ENCODE measurements around the gene TRRAP. TPM values are rescaled to one million over a fixed set of nuclear protein-coding genes. Genes with fewer than 3 reads are reported as not detected.

Gene TRRAP
- total RNA-seq, 5 donors from 2014 or later (not counting 1 experiment from before 2014, with no cell fraction given): 53.9 to 71.7 (median 65.8) TPM

DNA sequence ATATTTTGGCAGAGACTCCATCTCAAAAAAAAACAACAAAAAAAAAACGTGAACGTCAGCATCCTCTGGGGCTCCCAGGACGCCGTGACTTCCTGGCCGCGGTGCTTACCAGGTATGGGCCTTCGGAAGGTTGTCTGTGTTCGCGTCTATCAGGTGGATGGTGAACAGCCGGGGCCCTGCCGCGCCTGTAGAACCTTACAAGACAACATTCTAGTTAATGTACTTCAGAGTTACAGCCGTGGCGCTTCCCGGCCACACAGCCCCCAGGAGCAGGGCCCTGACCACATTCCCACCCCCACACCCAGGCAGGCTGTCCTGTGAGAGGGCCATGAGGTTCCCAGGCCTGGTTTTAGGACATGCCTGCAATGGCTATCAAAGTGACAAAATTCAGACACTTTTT, 154.6 kb downstream of the TRRAP start:
- ChIA-PET POLR2A (no interaction called here), CTCF (interaction anchor here in 1 of 2 donors (0.5 kb wide), 1 partner anchor 345 kb away, joined by 3 read pairs; no protein-coding TSS in a partner anchor)
- no peak overlapping the region for H3K27ac ChIP-seq (ENCODE audit: low read length)
- no peaks in the 10 kb centered on the region for H3K27me3 Mint-ChIP-seq
- H3K4me3 Mint-ChIP-seq: no peak overlapping the region
- peaks cover 15 to 95% of the 10 kb centered on the region in 2 donors for H3K36me3 ChIP-seq (ENCODE audit: control insufficient read depth in 2 of 2, extremely low read depth in 1 of 2, insufficient read depth in 1 of 2, low read length in 1 of 2)
- no peak for ATAC-seq (replicated peaks in 1 of 4)
- H3K27ac Mint-ChIP-seq: no peak overlapping the region
- H3K9me3 Mint-ChIP-seq: no peaks in the 10 kb centered on the region
- H3K4me3 ChIP-seq (ENCODE audit: control insufficient read depth in 1 of 2, extremely low read depth in 1 of 2, low read length in 1 of 2): no peak overlapping the region
- no peaks in the 10 kb centered on the region for H3K27me3 ChIP-seq (replicated peaks in 1 of 2; ENCODE audit: control insufficient read depth in 2 of 2, extremely low read depth in 1 of 2, insufficient read depth in 2 of 2, low read length in 1 of 2)
- WGBS (ENCODE audit: insufficient coverage): 93% methylated on average over 15 of the region's 15 CpGs
- no peaks in the 10 kb centered on the region for H3K4me1 Mint-ChIP-seq
- DNase-seq: no peak
- H3K9me3 ChIP-seq: no peaks in the 10 kb centered on the region
- peaks cover 59% of the 10 kb centered on the region for H3K36me3 Mint-ChIP-seq
- no peaks in the 10 kb centered on the region for H3K4me1 ChIP-seq (ENCODE audit: control insufficient read depth in 1 of 2, extremely low read depth in 1 of 2, insufficient read depth in 2 of 2, low read length in 2 of 2)

DNA sequence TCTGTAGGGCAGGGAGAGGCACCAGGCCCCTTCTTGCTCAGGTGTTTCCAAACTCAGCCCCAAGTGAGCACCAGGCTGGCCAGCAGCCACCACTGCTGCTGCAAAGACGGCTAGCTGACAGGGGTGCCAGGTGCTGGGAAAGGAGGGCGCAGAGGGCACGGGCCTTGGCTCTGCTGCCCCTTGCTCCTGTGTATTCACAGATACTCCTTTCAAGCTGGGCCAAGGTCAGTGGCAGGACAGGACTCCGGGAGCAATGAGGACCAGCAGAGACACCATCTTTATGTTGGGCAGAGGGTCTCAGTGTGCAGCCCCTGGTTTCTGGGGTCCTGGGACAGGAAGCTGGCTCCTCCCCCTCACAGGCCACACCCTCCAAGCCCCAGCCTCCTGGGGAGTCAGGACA, 155.4 kb downstream of the TRRAP start:
- no peaks in the 10 kb centered on the region for H3K9me3 Mint-ChIP-seq
- ATAC-seq (replicated peaks in 1 of 4) (no peak), DNase-seq (no peak)
- no peak overlapping the region for H3K27ac ChIP-seq (ENCODE audit: low read length)
- H3K36me3 ChIP-seq (ENCODE audit: control insufficient read depth in 2 of 2, extremely low read depth in 1 of 2, insufficient read depth in 1 of 2, low read length in 1 of 2): peaks cover 19 to 98% of the 10 kb centered on the region in 2 donors
- H3K9me3 ChIP-seq: no peaks in the 10 kb centered on the region
- no peaks in the 10 kb centered on the region for H3K27me3 Mint-ChIP-seq
- no peaks in the 10 kb centered on the region for H3K27me3 ChIP-seq (replicated peaks in 1 of 2; ENCODE audit: control insufficient read depth in 2 of 2, extremely low read depth in 1 of 2, insufficient read depth in 2 of 2, low read length in 1 of 2)
- no peaks in the 10 kb centered on the region for H3K4me1 Mint-ChIP-seq
- no peak overlapping the region for H3K27ac Mint-ChIP-seq
- no peaks in the 10 kb centered on the region for H3K4me1 ChIP-seq (ENCODE audit: control insufficient read depth in 1 of 2, extremely low read depth in 1 of 2, insufficient read depth in 2 of 2, low read length in 2 of 2)
- CTCF ChIA-PET: interaction anchor here in 1 of 2 donors (0.6 kb wide), 1 partner anchor 18 kb away, joined by 5 read pairs; no protein-coding TSS in a partner anchor
- H3K4me3 ChIP-seq (ENCODE audit: control insufficient read depth in 1 of 2, extremely low read depth in 1 of 2, low read length in 1 of 2): no peak overlapping the region
- no peak overlapping the region for H3K4me3 Mint-ChIP-seq
- POLR2A ChIA-PET: no interaction called here
- peaks cover 59% of the 10 kb centered on the region for H3K36me3 Mint-ChIP-seq
- 93% methylated on average over 4 of the region's 4 CpGs for WGBS (ENCODE audit: insufficient coverage)

DNA sequence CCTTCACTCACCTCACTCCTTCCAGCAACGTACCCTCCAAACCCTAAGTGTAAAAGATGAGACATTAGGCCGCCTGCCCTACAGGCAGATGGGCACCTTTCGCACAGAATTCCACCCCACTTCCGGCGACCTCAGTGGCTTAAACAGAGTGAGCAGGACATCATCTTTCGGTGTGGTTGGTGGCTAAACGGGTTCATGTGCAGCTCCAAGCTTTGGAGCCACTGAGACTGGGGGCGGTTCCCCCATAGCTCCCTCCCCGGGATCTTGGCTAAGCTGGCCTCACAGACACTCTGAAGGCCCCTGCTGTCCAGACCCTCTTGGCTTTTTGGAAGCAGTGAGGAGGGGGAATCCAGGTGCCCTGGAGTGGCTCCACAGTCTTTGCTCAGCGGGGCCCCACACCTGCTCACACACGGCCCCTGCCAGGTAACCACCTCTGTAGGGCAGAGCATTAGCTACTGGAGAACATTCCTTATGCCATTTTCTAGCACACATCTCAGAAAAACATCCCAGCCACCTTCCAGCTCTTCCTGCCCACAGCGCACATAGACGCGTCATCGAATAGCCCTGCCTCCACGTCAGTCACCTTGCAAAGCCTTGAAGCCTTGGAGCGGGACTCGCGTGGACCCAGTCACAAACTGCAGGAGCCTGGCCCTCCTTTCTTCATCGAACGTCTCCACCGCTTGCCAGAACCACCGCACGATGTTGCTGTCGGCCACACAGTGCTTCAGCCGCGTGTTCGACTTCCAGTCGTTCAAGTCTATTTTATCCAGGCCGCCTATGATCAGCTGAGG, 156.8 kb downstream of the TRRAP start:
- Mint-ChIP-seq H3K9me3 (no peaks in the 10 kb centered on the region), H3K27ac (no peak overlapping the region), H3K27me3 (no peaks in the 10 kb centered on the region), H3K36me3 (peaks cover 56% of the 10 kb centered on the region), H3K4me3 (peak overlapping the region in 1 of 3 donors; percentile 3), H3K4me1 (no peaks in the 10 kb centered on the region)
- Histone ChIP-seq H3K36me3 (ENCODE audit: control insufficient read depth in 2 of 2, extremely low read depth in 1 of 2, insufficient read depth in 1 of 2, low read length in 1 of 2) (peaks cover 25 to 93% of the 10 kb centered on the region in 2 donors), H3K27me3 (replicated peaks in 1 of 2; ENCODE audit: control insufficient read depth in 2 of 2, extremely low read depth in 1 of 2, insufficient read depth in 2 of 2, low read length in 1 of 2) (no peaks in the 10 kb centered on the region), H3K27ac (ENCODE audit: low read length) (no peak overlapping the region), H3K4me1 (ENCODE audit: control insufficient read depth in 1 of 2, extremely low read depth in 1 of 2, insufficient read depth in 2 of 2, low read length in 2 of 2) (no peaks in the 10 kb centered on the region), H3K9me3 (no peaks in the 10 kb centered on the region), H3K4me3 (ENCODE audit: control insufficient read depth in 1 of 2, extremely low read depth in 1 of 2, low read length in 1 of 2) (no peak overlapping the region)
- POLR2A ChIA-PET: no interaction called here
- no peak for ATAC-seq (replicated peaks in 1 of 4)
- DNase-seq: no peak
- CTCF ChIA-PET: no interaction called here
- WGBS (ENCODE audit: insufficient coverage): 96% methylated on average over 19 of the region's 30 CpGs

DNA sequence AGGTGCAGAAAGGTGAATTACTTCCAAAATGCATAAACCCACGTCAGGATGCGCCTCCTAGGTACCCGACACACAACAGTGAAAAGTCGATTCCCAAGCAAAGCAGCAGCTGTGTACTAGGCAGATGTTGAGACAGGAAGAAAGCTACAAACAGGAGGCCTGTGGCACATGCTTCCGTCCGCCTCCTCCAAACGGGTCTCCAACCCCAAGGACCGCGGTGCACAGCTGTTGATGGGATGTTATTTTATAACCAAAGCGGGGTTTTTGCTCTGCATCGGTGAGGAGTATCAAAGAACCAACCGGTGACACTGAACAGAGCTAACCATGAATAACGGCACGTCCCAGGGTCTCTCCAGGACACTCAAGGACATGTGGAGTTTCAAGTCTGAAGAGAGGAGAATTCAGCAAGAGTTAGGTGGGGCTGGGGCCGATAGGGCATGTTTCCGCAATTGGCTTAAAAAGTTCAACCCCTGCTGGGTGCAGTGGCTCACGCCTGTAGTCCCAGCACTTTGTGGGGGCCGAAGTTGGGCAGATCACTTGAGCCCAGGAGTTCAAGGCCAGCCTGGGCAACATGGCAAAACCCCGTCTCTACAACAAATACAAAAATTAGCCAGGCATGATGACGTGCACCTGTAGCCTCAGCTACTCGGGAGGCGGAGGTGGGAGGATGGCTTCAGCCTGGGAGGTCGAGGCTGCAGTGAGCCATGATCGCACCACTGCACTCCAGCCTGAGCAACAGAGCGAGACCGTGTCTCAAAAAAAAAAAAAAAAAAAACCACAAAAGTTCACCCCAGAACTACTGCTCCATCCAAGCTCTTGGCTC, 157.6 kb downstream of the TRRAP start:
- Histone ChIP-seq H3K4me3 (ENCODE audit: control insufficient read depth in 1 of 2, extremely low read depth in 1 of 2, low read length in 1 of 2) (no peak overlapping the region), H3K4me1 (ENCODE audit: control insufficient read depth in 1 of 2, extremely low read depth in 1 of 2, insufficient read depth in 2 of 2, low read length in 2 of 2) (peaks cover 0 to 5% of the 10 kb centered on the region in 2 experiments), H3K27ac (ENCODE audit: low read length) (no peak overlapping the region), H3K27me3 (replicated peaks in 1 of 2; ENCODE audit: control insufficient read depth in 2 of 2, extremely low read depth in 1 of 2, insufficient read depth in 2 of 2, low read length in 1 of 2) (no peaks in the 10 kb centered on the region), H3K9me3 (no peaks in the 10 kb centered on the region), H3K36me3 (ENCODE audit: control insufficient read depth in 2 of 2, extremely low read depth in 1 of 2, insufficient read depth in 1 of 2, low read length in 1 of 2) (peaks cover 26 to 93% of the 10 kb centered on the region in 2 donors)
- H3K4me1 Mint-ChIP-seq: no peaks in the 10 kb centered on the region
- DNase-seq: no peak
- H3K27me3 Mint-ChIP-seq: no peaks in the 10 kb centered on the region
- H3K4me3 Mint-ChIP-seq: peak overlapping the region in 1 of 3 donors; percentile 3
- ATAC-seq (replicated peaks in 1 of 4): no peak
- H3K9me3 Mint-ChIP-seq: no peaks in the 10 kb centered on the region
- H3K27ac Mint-ChIP-seq: no peak overlapping the region
- ChIA-PET POLR2A (interaction anchor here (0.5 to 0.7 kb wide), 3 partner anchors 15 to 294 kb away, joined by 3 to 7 read pairs (median 3); no protein-coding TSS in a partner anchor), CTCF (interaction anchor here (0.6 kb wide), 2 partner anchors 12 to 524 kb away, joined by 3 read pairs; no protein-coding TSS in a partner anchor)
- peaks cover 61% of the 10 kb centered on the region for H3K36me3 Mint-ChIP-seq
- 95% methylated on average over 21 of the region's 26 CpGs for WGBS (ENCODE audit: insufficient coverage)

DNA sequence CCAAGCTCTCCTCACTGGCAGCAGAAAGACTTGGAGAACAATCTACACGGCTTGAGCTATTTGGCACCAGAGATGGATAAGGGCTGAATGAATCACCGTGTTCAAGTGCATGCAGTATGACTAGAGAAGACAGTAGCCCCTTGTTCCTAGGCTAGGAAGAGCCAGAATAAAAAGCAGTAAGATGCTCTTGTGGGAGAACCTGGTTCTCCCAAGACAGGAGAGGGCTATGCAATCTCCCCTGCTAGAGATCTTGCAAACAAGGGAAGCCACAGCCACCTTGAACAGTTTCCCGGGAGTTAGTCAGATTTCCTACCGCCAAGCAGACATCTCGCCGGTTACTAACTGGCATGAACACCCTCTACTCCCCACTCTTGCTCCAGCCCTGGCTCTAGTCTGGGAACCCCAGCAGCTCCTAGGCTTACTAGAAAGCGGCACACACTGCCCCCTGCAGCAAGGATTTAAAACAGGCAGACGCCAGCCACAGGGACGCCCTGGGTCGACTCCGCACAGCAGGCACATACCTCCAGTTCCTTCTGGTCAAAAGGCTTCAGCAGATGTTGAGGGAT, 158.3 kb downstream of the TRRAP start:
- H3K27ac Mint-ChIP-seq: no peak overlapping the region
- Histone ChIP-seq H3K4me3 (ENCODE audit: control insufficient read depth in 1 of 2, extremely low read depth in 1 of 2, low read length in 1 of 2) (no peak overlapping the region), H3K36me3 (ENCODE audit: control insufficient read depth in 2 of 2, extremely low read depth in 1 of 2, insufficient read depth in 1 of 2, low read length in 1 of 2) (peaks cover 26 to 93% of the 10 kb centered on the region in 2 donors), H3K9me3 (no peaks in the 10 kb centered on the region), H3K27ac (ENCODE audit: low read length) (no peak overlapping the region), H3K27me3 (replicated peaks in 1 of 2; ENCODE audit: control insufficient read depth in 2 of 2, extremely low read depth in 1 of 2, insufficient read depth in 2 of 2, low read length in 1 of 2) (no peaks in the 10 kb centered on the region), H3K4me1 (ENCODE audit: control insufficient read depth in 1 of 2, extremely low read depth in 1 of 2, insufficient read depth in 2 of 2, low read length in 2 of 2) (peaks cover 0 to 5% of the 10 kb centered on the region in 2 experiments)
- H3K4me1 Mint-ChIP-seq: no peaks in the 10 kb centered on the region
- POLR2A ChIA-PET: interaction anchor here (0.5 to 0.7 kb wide), 2 partner anchors 92 to 293 kb away, joined by 3 to 7 read pairs; no protein-coding TSS in a partner anchor
- DNase-seq (no peak), ATAC-seq (replicated peaks in 1 of 4) (no peak)
- no peak overlapping the region for H3K4me3 Mint-ChIP-seq
- H3K27me3 Mint-ChIP-seq: no peaks in the 10 kb centered on the region
- no peaks in the 10 kb centered on the region for H3K9me3 Mint-ChIP-seq
- H3K36me3 Mint-ChIP-seq: peaks cover 57% of the 10 kb centered on the region
- 96% methylated on average over 11 of the region's 11 CpGs for WGBS (ENCODE audit: insufficient coverage)
- CTCF ChIA-PET: interaction anchor here (0.6 kb wide), 2 partner anchors 13 to 524 kb away, joined by 3 read pairs; no protein-coding TSS in a partner anchor

DNA sequence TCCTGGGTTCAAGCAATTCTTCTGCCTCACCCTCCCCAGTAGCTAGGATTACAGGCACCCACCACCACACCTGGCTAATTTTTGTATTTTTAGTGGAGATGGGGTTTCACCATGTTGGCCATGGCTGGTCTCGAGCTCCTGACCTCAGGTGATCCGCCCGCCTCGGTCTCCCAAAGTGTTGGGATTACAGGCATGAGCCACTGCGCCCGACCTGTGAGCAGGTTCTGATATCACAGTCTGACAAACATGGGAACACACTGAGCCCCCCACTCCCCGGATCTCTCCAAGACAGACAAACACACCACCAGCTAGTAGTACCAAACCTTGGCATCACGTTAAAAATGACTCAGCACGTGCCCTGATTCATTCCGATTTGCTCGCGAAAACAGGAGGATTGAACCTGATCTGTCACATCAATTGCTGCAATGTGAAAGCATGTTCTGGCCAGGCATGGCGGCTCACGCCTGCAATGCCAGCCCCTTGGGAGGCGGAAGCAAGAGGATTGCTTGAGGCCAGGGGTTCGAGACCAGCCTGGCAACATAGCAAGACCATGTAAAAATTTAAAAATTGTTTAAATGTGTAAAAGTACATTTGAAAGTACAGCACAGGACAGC, 159.1 kb downstream of the TRRAP start:
- ChIA-PET CTCF (no interaction called here), POLR2A (no interaction called here)
- H3K4me1 ChIP-seq (ENCODE audit: control insufficient read depth in 1 of 2, extremely low read depth in 1 of 2, insufficient read depth in 2 of 2, low read length in 2 of 2): peaks cover 0 to 5% of the 10 kb centered on the region in 2 experiments
- H3K4me1 Mint-ChIP-seq: no peaks in the 10 kb centered on the region
- H3K4me3 ChIP-seq (ENCODE audit: control insufficient read depth in 1 of 2, extremely low read depth in 1 of 2, low read length in 1 of 2): no peak overlapping the region
- H3K27me3 Mint-ChIP-seq: no peaks in the 10 kb centered on the region
- no peak overlapping the region for H3K27ac Mint-ChIP-seq
- no peaks in the 10 kb centered on the region for H3K9me3 ChIP-seq
- H3K36me3 Mint-ChIP-seq: peaks cover 62% of the 10 kb centered on the region
- no peak overlapping the region for H3K4me3 Mint-ChIP-seq
- peaks cover 24 to 93% of the 10 kb centered on the region in 2 donors for H3K36me3 ChIP-seq (ENCODE audit: control insufficient read depth in 2 of 2, extremely low read depth in 1 of 2, insufficient read depth in 1 of 2, low read length in 1 of 2)
- no peak overlapping the region for H3K27ac ChIP-seq (ENCODE audit: low read length)
- DNase-seq: no peak
- 97% methylated on average over 16 of the region's 16 CpGs for WGBS (ENCODE audit: insufficient coverage)
- no peaks in the 10 kb centered on the region for H3K9me3 Mint-ChIP-seq
- no peaks in the 10 kb centered on the region for H3K27me3 ChIP-seq (replicated peaks in 1 of 2; ENCODE audit: control insufficient read depth in 2 of 2, extremely low read depth in 1 of 2, insufficient read depth in 2 of 2, low read length in 1 of 2)
- ATAC-seq (replicated peaks in 1 of 4): no peak
